ENCODE measurements around the gene PRR32. TPM values are rescaled to one million over a fixed set of nuclear protein-coding genes. Genes with fewer than 3 reads are reported as not detected.
"Not testable (repeated sequence)": the region's sequence is repeated elsewhere in the genome, so short reads cannot be mapped to it uniquely, and the experiment has no call there.

Gene PRR32
- not detected for total RNA-seq

GRCh38 chrX:126819429-126819828 lies at the start of gene PRR32:
Gene PRR32, plus strand, starts transcription at chrX:126819729. Its CDS starts 115 bp downstream, at chrX:126819844.
- H3K4me3 ChIP-seq = no peak within 1 kb of the TSS
- H3K27me3 ChIP-seq = no peaks in the 10 kb centered on the region
- H3K4me1 ChIP-seq = no peaks in the 10 kb centered on the region
- TF ChIP-seq EP300 (IDR thresholded peaks at IDR 0.05) (no peak), POLR2A (IDR thresholded peaks at IDR 0.05) (no peak)
- TF ChIP-seq, protein P1, sequence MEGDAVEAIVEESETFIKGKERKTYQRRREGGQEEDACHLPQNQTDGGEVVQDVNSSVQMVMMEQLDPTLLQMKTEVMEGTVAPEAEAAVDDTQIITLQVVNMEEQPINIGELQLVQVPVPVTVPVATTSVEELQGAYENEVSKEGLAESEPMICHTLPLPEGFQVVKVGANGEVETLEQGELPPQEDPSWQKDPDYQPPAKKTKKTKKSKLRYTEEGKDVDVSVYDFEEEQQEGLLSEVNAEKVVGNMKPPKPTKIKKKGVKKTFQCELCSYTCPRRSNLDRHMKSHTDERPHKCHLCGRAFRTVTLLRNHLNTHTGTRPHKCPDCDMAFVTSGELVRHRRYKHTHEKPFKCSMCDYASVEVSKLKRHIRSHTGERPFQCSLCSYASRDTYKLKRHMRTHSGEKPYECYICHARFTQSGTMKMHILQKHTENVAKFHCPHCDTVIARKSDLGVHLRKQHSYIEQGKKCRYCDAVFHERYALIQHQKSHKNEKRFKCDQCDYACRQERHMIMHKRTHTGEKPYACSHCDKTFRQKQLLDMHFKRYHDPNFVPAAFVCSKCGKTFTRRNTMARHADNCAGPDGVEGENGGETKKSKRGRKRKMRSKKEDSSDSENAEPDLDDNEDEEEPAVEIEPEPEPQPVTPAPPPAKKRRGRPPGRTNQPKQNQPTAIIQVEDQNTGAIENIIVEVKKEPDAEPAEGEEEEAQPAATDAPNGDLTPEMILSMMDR (IDR thresholded peaks at IDR 0.05) = no peak
- no peak within 1 kb of the TSS for H3K27ac ChIP-seq
- H3K9me3 ChIP-seq = no peaks in the 10 kb centered on the region
- H3K36me3 ChIP-seq = no peaks in the 10 kb centered on the region
- no peak for DNase-seq (ENCODE audit: low spot score in 2 of 2)

- peaks cover 0 to 3% (median 1%) of the 10 kb centered on the region in 4 donors for H3K9me3 ChIP-seq
- TF ChIP-seq, protein P1 (IDR thresholded peaks at IDR 0.05) = peak in 1 of 5 experiments; percentile 35
- no peak for TF ChIP-seq POLR2A (IDR thresholded peaks at IDR 0.05)
- H3K27me3 ChIP-seq = peaks cover 0 to 4% of the 10 kb centered on the region in 2 donors
- H3K27ac ChIP-seq = no peak overlapping the region
- DNase-seq (ENCODE audit: low spot score in 2 of 2) = peak in 1 of 2 donors; percentile 5
- WGBS, 2 donors = 15 to 21% methylated on average over 5 of the region's 5 CpGs
- no peaks in the 10 kb centered on the region for H3K36me3 ChIP-seq
- no peak overlapping the region for H3K4me3 ChIP-seq
- no peaks in the 10 kb centered on the region for H3K4me1 ChIP-seq
These were observed 49.4 kb upstream of the PRR32 start for GRCh38 chrX:126770179-126770578.

DNA sequence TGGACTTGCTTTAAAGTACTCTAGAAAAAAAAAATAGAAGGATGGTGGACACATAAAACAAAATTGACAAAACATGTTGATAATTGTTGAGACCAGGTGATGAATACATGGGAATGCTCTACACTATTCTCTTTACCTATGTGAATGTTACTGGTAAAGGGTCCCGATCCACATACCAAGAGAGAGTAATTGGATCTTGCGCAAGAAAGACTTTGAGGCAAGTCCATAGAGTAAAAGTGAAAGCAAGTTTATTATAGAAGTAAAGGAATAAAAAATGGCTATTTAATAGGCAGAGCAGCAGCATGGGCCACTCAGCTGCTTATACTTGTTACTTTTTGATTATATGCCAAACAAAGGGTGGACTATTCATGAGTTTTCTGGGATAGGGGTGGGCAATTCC lies 34.0 kb upstream of the PRR32 start:
- H3K36me3 ChIP-seq = no peaks in the 10 kb centered on the region
- no peak overlapping the region for H3K27ac ChIP-seq
- no peaks in the 10 kb centered on the region for H3K9me3 ChIP-seq
- H3K4me3 ChIP-seq = no peak overlapping the region
- H3K4me1 ChIP-seq = no peaks in the 10 kb centered on the region
- H3K27me3 ChIP-seq = no peaks in the 10 kb centered on the region
- WGBS, 2 donors = 93 to 96% methylated on average over 2 of the region's 2 CpGs
- TF ChIP-seq EP300 (IDR thresholded peaks at IDR 0.05) = no peak
- DNase-seq (ENCODE audit: low spot score in 2 of 2) = no peak

- H3K27me3 ChIP-seq = no peaks in the 10 kb centered on the region
- TF ChIP-seq POLR2A (IDR thresholded peaks at IDR 0.05) (no peak), EP300 (IDR thresholded peaks at IDR 0.05) (no peak)
- TF ChIP-seq, protein P1 (IDR thresholded peaks at IDR 0.05) = no peak
- no peaks in the 10 kb centered on the region for H3K4me1 ChIP-seq
- no peaks in the 10 kb centered on the region for H3K9me3 ChIP-seq
- no peak overlapping the region for H3K4me3 ChIP-seq
- no peak for DNase-seq (ENCODE audit: low spot score in 2 of 2)
- no peaks in the 10 kb centered on the region for H3K36me3 ChIP-seq
- WGBS, 2 donors = 56 to 86% methylated on average over 1 of the region's 1 CpG
- H3K27ac ChIP-seq = no peak overlapping the region
These were observed 20.5 kb upstream of the PRR32 start for GRCh38 chrX:126799059-126799458.

- not testable (repeated sequence) for H3K27me3 ChIP-seq
These were observed 12.7 kb upstream of the PRR32 start for GRCh38 chrX:126806784-126807183.

GRCh38 chrX:126815806-126816205 lies 3.7 kb upstream of the PRR32 start:
- DNase-seq (ENCODE audit: low spot score in 2 of 2) = no peak
- Histone ChIP-seq H3K27ac (no peak overlapping the region), H3K4me3 (no peak overlapping the region), H3K36me3 (no peaks in the 10 kb centered on the region), H3K4me1 (no peaks in the 10 kb centered on the region), H3K9me3 (no peaks in the 10 kb centered on the region), H3K27me3 (no peaks in the 10 kb centered on the region)
- 45 to 56% methylated on average over 1 of the region's 1 CpG for WGBS, 2 donors
- TF ChIP-seq POLR2A (IDR thresholded peaks at IDR 0.05) (no peak), EP300 (IDR thresholded peaks at IDR 0.05) (no peak)
- TF ChIP-seq, protein P1 (IDR thresholded peaks at IDR 0.05) = no peak

More at GRCh38 chrX:126806784-126807183, 12.7 kb upstream of the PRR32 start:
- DNase-seq (ENCODE audit: low spot score in 2 of 2); H3K4me1 ChIP-seq; H3K27ac ChIP-seq; H3K9me3 ChIP-seq; H3K4me3 ChIP-seq; H3K36me3 ChIP-seq: not testable (repeated sequence)
- WGBS, 2 donors = 65 to 87% methylated on average over 2 to 3 of the region's 3 CpGs
